Measurements from ENCODE around the gene TBC1D14. TPM values are rescaled to one million over a fixed set of nuclear protein-coding genes. Genes with fewer than 3 reads are reported as not detected.

The TBC1D14 gene
- total RNA-seq, 2 donors from 2014 or later, result 43.2 to 46.6 TPM

DNA sequence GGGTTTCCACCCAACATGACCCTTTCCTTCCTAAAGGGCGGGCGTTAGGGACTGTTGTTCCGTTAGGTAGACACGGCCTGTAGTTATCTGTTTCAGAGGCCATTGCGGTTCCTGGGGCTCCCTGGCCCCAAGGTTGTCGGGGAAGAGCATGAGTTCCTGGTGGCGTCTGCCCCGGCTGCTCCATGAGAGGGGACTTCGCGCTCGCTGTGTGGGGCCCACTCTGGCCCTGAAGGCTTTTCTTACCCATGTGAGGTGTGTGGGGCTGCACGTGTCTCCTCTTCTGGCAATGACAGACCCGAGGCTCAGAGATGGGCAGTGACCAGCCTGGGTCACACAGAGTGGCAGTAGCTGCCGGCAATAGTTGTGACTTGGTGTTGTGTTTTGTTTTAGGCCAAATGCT, 142.7 kb downstream of the TBC1D14 start:
- Histone ChIP-seq H3K36me3 (peaks cover 11% of the 10 kb centered on the region), H3K27me3 (no peaks in the 10 kb centered on the region), H3K9ac (ENCODE audit: low read depth in 2 of 2, low read length in 2 of 2) (no peak overlapping the region), H3K9me3 (no peaks in the 10 kb centered on the region), H3K27ac (no peak overlapping the region), H3K4me1 (no peaks in the 10 kb centered on the region), H3K4me3 (no peak overlapping the region)
- intact Hi-C loops (cut with DNase I), result no loop called here
- DNase-seq, result no peak
- TF ChIP-seq, protein P1, sequence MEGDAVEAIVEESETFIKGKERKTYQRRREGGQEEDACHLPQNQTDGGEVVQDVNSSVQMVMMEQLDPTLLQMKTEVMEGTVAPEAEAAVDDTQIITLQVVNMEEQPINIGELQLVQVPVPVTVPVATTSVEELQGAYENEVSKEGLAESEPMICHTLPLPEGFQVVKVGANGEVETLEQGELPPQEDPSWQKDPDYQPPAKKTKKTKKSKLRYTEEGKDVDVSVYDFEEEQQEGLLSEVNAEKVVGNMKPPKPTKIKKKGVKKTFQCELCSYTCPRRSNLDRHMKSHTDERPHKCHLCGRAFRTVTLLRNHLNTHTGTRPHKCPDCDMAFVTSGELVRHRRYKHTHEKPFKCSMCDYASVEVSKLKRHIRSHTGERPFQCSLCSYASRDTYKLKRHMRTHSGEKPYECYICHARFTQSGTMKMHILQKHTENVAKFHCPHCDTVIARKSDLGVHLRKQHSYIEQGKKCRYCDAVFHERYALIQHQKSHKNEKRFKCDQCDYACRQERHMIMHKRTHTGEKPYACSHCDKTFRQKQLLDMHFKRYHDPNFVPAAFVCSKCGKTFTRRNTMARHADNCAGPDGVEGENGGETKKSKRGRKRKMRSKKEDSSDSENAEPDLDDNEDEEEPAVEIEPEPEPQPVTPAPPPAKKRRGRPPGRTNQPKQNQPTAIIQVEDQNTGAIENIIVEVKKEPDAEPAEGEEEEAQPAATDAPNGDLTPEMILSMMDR (IDR thresholded peaks at IDR 0.05), result no peak

DNA sequence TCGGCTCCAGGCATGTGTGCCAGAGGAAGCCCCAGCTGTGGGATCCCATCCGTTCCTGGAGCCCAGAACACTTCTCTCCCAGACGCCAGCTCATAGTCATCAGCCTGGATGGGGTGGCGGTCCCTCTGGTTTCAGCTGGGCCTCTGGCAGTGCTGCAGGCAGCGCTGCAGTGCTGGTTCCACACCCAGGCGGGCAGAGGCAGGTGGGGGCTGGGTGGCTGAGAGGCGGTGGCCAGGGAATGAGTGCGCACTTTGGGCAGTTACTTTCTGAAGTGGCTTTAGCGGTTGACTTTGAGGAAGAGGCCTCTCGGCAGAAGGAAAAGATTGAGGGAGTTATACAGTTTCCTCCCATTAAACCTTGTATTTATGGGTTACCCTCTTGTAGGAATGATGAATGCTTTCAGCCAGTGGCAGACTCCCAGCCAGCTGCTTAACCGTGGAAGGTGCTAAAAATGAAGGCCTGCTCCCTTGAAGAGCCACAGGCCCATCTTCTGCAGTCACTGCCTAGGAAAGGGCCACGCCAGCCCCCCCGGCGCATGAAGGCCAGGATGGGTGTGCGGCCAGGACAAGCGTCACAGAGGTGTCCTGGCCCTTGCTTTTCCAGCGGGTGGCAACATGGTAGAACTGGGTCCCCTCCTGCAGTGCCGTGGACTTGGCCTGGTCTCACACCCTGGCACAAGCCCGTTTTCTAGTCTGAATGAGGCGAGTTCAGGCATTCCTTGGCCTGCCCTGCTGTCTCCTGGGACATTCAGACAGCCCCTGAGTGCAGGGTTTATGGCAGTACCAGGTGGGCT, 143.5 kb downstream of the TBC1D14 start:
- H3K4me1 ChIP-seq, result no peaks in the 10 kb centered on the region
- H3K9ac ChIP-seq (ENCODE audit: low read depth in 2 of 2, low read length in 2 of 2), result no peak overlapping the region
- H3K4me3 ChIP-seq, result no peak overlapping the region
- peaks cover 11% of the 10 kb centered on the region for H3K36me3 ChIP-seq
- H3K27me3 ChIP-seq, result no peaks in the 10 kb centered on the region
- H3K9me3 ChIP-seq, result no peaks in the 10 kb centered on the region
- no peak for DNase-seq
- H3K27ac ChIP-seq, result no peak overlapping the region
- TF ChIP-seq, protein P1 (IDR thresholded peaks at IDR 0.05), result no peak
- intact Hi-C loops (cut with DNase I), result no loop called here

DNA sequence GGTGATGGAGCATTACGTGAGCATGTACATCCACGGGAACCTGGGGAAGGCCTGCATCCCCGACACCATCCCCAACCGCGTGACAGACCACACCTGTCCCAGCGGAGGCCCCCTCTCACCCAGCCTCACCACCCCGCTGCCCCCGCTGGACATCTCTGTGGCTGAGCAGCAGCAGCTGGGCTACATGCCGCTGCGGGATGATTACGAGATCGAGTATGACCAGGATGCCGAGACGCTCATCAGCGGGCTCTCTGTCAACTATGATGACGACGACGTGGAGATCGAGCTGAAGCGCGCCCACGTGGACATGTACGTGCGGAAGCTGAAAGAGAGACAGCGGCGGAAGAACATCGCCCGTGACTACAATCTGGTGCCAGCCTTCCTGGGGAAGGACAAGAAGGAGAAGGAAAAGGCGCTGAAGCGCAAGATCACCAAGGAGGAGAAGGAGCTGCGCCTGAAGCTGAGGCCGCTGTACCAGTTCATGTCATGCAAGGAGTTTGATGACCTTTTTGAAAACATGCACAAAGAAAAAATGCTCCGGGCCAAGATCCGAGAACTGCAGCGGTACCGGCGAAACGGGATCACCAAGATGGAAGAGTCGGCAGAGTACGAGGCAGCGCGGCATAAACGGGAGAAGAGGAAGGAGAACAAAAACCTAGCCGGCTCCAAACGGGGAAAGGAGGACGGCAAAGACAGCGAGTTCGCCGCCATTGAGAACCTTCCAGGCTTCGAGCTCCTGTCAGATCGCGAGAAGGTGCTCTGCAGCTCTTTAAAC, 144.7 kb downstream of the TBC1D14 start:
- no peak for DNase-seq
- intact Hi-C loops (cut with DNase I), result no loop called here
- peaks cover 11% of the 10 kb centered on the region for H3K36me3 ChIP-seq
- TF ChIP-seq, protein P1 (IDR thresholded peaks at IDR 0.05), result no peak
- no peaks in the 10 kb centered on the region for H3K27me3 ChIP-seq
- H3K27ac ChIP-seq, result no peak overlapping the region
- H3K4me1 ChIP-seq, result no peaks in the 10 kb centered on the region
- H3K9me3 ChIP-seq, result no peaks in the 10 kb centered on the region
- no peak overlapping the region for H3K4me3 ChIP-seq
- no peak overlapping the region for H3K9ac ChIP-seq (ENCODE audit: low read depth in 2 of 2, low read length in 2 of 2)

DNA sequence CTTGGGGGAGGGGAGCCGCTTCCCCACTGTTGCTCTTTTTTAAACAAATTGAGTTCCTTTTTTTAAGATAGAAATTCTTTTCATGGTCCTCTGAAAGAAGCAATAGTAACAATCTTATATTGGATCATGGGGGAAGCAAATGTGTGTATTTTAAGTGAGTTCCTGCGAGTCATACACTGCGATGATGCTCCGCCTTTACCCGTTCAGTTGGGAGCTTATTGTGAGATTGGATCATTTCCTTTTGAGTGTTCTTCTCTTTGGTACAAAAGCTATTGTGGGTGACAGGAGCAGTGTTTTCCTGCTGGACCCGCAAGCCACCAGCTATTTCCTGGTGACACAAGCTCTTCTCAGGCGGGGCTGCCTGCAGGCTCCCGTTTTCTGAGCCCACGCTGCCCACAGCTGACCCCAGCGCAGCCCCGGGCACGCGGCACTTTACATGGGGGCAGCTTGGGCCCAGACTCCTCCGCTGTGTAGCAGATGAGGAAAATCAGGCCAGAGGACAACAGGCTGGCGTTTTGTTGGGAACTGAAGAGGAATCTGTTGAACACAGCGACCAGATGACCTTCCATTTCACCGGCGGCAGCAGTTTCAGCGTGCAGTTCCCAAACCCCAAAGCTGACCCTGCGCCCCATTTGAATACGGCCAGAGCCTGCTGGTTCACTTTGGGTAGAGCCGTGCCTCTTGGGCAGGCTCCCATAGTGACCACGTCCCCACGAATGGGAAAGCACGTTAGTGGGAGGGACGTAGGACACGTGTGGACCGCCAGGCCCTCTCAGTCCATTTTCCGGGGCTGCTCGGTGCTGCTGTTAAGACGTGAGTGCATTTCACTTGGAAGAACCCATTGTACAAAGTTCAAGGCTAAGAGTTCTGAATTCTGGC, 145.7 kb downstream of the TBC1D14 start:
- H3K4me1 ChIP-seq, result no peaks in the 10 kb centered on the region
- H3K36me3 ChIP-seq, result peaks cover 11% of the 10 kb centered on the region
- TF ChIP-seq, protein P1 (IDR thresholded peaks at IDR 0.05), result no peak
- H3K27me3 ChIP-seq, result no peaks in the 10 kb centered on the region
- no peak for DNase-seq
- H3K9ac ChIP-seq (ENCODE audit: low read depth in 2 of 2, low read length in 2 of 2), result no peak overlapping the region
- no peak overlapping the region for H3K4me3 ChIP-seq
- no peak overlapping the region for H3K27ac ChIP-seq
- intact Hi-C loops (cut with DNase I), result no loop called here
- no peaks in the 10 kb centered on the region for H3K9me3 ChIP-seq

DNA sequence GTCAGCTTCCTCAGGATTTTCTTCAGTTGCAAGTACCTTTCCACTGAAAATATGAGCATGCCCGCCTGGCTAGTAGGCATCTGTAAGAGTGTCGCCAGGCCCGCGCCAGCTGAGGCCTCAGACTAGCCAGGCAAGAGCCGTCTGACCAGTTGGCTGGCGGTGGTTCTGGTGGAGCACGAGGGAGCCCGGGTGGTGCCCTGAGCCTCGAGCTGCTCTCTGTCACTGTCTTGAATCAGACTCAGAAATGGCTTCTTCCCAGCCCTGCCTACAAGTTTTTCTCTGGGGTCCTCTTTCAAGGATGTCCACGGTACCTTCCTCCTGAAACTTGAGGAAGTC, 146.3 kb downstream of the TBC1D14 start:
- no peak overlapping the region for H3K27ac ChIP-seq
- no peaks in the 10 kb centered on the region for H3K27me3 ChIP-seq
- H3K9ac ChIP-seq (ENCODE audit: low read depth in 2 of 2, low read length in 2 of 2), result no peak overlapping the region
- intact Hi-C loops (cut with DNase I), result no loop called here
- no peaks in the 10 kb centered on the region for H3K4me1 ChIP-seq
- TF ChIP-seq, protein P1 (IDR thresholded peaks at IDR 0.05), result no peak
- peaks cover 11% of the 10 kb centered on the region for H3K36me3 ChIP-seq
- no peak overlapping the region for H3K4me3 ChIP-seq
- no peaks in the 10 kb centered on the region for H3K9me3 ChIP-seq
- no peak for DNase-seq

Measured in colonic mucosa (tissue), 4 donors.